CD14-positive monocyte (primary cell): ENCODE measurements around the gene RFC2. TPM values are rescaled to one million over a fixed set of nuclear protein-coding genes. Genes with fewer than 3 reads are reported as not detected.
A peak's percentile ranks its signal among the peaks of the same experiment; 100 is the strongest.

Experiments used
- DNase-seq, 3 donors: peaks; one replicate each; pipeline ENCODE4 v3.0.0-alpha.2; 2011 to 2022
- H2AFZ ChIP-seq: 2 replicates; pipeline ENCODE4 v1.6.0; 2012; ENCODE audit warnings: mild to moderate bottlenecking, low read depth, low read length, inconsistent platforms; ENCODE audit not compliant: insufficient read depth, poor library complexity, severe bottlenecking
- H3K27ac ChIP-seq, 2 donors: 1 replicate in 1 of 2; 2 replicates in 1 of 2; pipeline ENCODE4 v1.5.1; 2012 to 2013; ENCODE audit warnings: low read length in 2 of 2, control low read depth in 1 of 2, inconsistent platforms in 1 of 2, low read depth in 1 of 2, mild to moderate bottlenecking in 1 of 2
- H3K27me3 ChIP-seq, 2 donors: one replicate each; pipeline versions ENCODE4 v1.6.0 to v1.6.1; 2011 to 2013; ENCODE audit warnings: low read length in 2 of 2; ENCODE audit not compliant: control insufficient read depth in 2 of 2, insufficient read depth in 2 of 2
- H3K36me3 ChIP-seq, 2 donors: replicated peaks in 1 of 2; 1 replicate in 1 of 2; 2 replicates in 1 of 2; pipeline versions ENCODE4 v1.5.1 to v1.6.1; 2012 to 2013; ENCODE audit warnings: low read length in 2 of 2, control low read depth in 1 of 2, inconsistent platforms in 1 of 2, mild to moderate bottlenecking in 1 of 2; ENCODE audit not compliant: insufficient read depth in 2 of 2, control insufficient read depth in 1 of 2
- H3K4me1 ChIP-seq, 2 donors: 1 replicate in 1 of 2; 2 replicates in 1 of 2; pipeline versions ENCODE4 v1.5.1 to v1.6.1; 2012 to 2013; ENCODE audit warnings: low read length in 2 of 2, control low read depth in 1 of 2, inconsistent platforms in 1 of 2, mild to moderate bottlenecking in 1 of 2, moderate library complexity in 1 of 2; ENCODE audit not compliant: insufficient read depth in 2 of 2, control insufficient read depth in 1 of 2
- H3K4me2 ChIP-seq: replicated peaks from 2 replicates; pipeline ENCODE3; 2012; ENCODE audit warnings: low read length, moderate library complexity, mild to moderate bottlenecking; ENCODE audit not compliant: poor library complexity, severe bottlenecking; ENCODE audit errors: extremely low read depth
- H3K4me3 ChIP-seq, 3 experiments: fragments of 200-600 bp in 1 of 3; sonication (generic) in 1 of 3; replicated peaks in 1 of 3; 1 replicate in 2 of 3; 2 replicates in 1 of 3; pipeline ENCODE4 v1.5.1; 2011 to 2013; ENCODE audit warnings: low read length in 3 of 3, mild to moderate bottlenecking in 3 of 3, control low read depth in 2 of 3, low read depth in 2 of 3, inconsistent platforms in 1 of 3, moderate library complexity in 1 of 3
- H3K79me2 ChIP-seq: 2 replicates; pipeline ENCODE4 v1.6.0; 2012; ENCODE audit warnings: mild to moderate bottlenecking, control low read depth, inconsistent platforms, low read length, moderate library complexity; ENCODE audit not compliant: insufficient read depth
- H3K9ac ChIP-seq: 2 replicates; pipeline ENCODE4 v1.6.0; 2017; ENCODE audit warnings: low read length, mild to moderate bottlenecking; ENCODE audit not compliant: insufficient read depth, poor library complexity, severe bottlenecking
- H3K9me3 ChIP-seq, 2 donors: replicated peaks in 1 of 2; 1 replicate in 1 of 2; 2 replicates in 1 of 2; pipeline versions ENCODE4 v1.5.1 to v1.6.1; 2012 to 2013; ENCODE audit warnings: low read length in 2 of 2, control low read depth in 1 of 2; ENCODE audit not compliant: control insufficient read depth in 1 of 2, insufficient read depth in 1 of 2
- H4K20me1 ChIP-seq: 2 replicates; pipeline ENCODE4 v1.6.0; 2012; ENCODE audit warnings: mild to moderate bottlenecking, low read length, control low read depth, moderate library complexity; ENCODE audit not compliant: insufficient read depth
- H3K27ac Mint-ChIP-seq, 7 donors: one replicate each; pipeline ENCODE4 v1.8.0; 2020; ENCODE audit warnings: mild to moderate bottlenecking in 7 of 7, mixed read lengths in 7 of 7, moderate library complexity in 6 of 7, inconsistent platforms in 2 of 7
- H3K27me3 Mint-ChIP-seq, 3 donors: one replicate each; pipeline ENCODE4 v1.8.0; 2021 to 2022; ENCODE audit warnings: low read depth in 3 of 3, mild to moderate bottlenecking in 3 of 3, mixed read lengths in 3 of 3, moderate library complexity in 3 of 3, inconsistent platforms in 1 of 3
- H3K36me3 Mint-ChIP-seq, 2 donors: one replicate each; pipeline ENCODE4 v1.8.0; 2020; ENCODE audit warnings: mixed read lengths in 2 of 2, inconsistent platforms in 1 of 2, mild to moderate bottlenecking in 1 of 2
- H3K4me1 Mint-ChIP-seq: one replicate; pipeline ENCODE4 v1.8.0; 2020; ENCODE audit warnings: mild to moderate bottlenecking, mixed read lengths
- H3K4me3 Mint-ChIP-seq, 2 donors: one replicate each; pipeline ENCODE4 v1.8.0; 2020; ENCODE audit warnings: mild to moderate bottlenecking in 2 of 2, mixed read lengths in 2 of 2, moderate library complexity in 1 of 2
- H3K9me3 Mint-ChIP-seq, 7 donors: one replicate each; pipeline ENCODE4 v1.8.0; 2020 to 2022; ENCODE audit warnings: mixed read lengths in 7 of 7, mild to moderate bottlenecking in 6 of 7, moderate library complexity in 6 of 7, inconsistent platforms in 2 of 7
- WGBS: methylation state at CpG from one replicate; pipeline ENCODE4 v1.1.5; 2013; ENCODE audit warnings: missing lambda C conversion rate; ENCODE audit not compliant: insufficient coverage; 5-methylcytosine and 5-hydroxymethylcytosine counted together
- intact Hi-C, 2 donors: fragments of 100-400 bp; cut with micrococcal nuclease; formaldehyde crosslinking; loops; one replicate each; pipeline versions ENCODE4 v1.15.0 to v1.15.1; 2023
- polyA plus RNA-seq, 3 donors: library from polyadenylated mRNA; depleted of rRNA in 1 of 3; unstranded in 2 of 3; stranded (reverse) in 1 of 3; fragments of 300-500 nt in 2 of 3; fragments of >200 nt in 1 of 3; fragmentation: Illumina TruSeq in 2 of 3; gene quantifications; 1 replicate in 2 of 3; 2 replicates in 1 of 3; pipeline ENCODE4 v1.2.3, GENCODE V29; 2012 to 2021
- TF ChIP-seq, protein P1 (sequence below): fragments of 200-600 bp; IDR thresholded peaks from one replicate; pipeline ENCODE4 v1.8.0; 2022; ENCODE audit warnings: antibody characterized with exemption, mild to moderate bottlenecking

RFC2 gene
- polyA plus RNA-seq, 3 donors = 12.8 to 42.1 (median 33.5) TPM

DNA sequence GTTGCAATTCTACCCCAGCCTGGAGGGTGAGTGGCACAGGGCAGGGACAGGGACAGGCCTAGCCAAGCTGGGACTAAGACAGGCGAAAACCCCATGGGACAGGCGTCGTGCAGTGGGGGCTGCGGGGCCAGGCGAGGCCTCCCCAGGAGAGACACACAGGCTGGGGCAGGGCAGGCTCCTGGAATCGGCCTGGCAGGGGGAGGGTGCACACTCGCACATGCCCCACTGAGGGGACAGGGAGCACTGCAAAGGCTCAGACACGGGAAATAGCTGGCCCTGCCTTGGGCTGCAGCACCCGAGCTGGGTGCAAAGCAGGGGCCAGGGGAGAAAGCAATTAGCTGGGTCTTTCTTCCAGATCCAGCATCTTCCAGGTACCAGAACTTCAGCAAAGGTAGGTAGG lies 34.0 kb downstream of the RFC2 start:
- Mint-ChIP-seq H3K27me3 (no peaks in the 10 kb centered on the region), H3K36me3 (peaks cover 53 to 90% of the 10 kb centered on the region in 2 donors), H3K4me1 (peaks cover 77% of the 10 kb centered on the region), H3K9me3 (no peaks in the 10 kb centered on the region), H3K27ac (peak overlapping the region; percentile 46 to 79 (median 65)), H3K4me3 (peak overlapping the region in 1 of 2 donors; percentile 12)
- Histone ChIP-seq H3K4me1 (peaks cover 75 to 93% of the 10 kb centered on the region in 2 donors), H3K27ac (peak overlapping the region; percentile 27 to 69), H3K36me3 (peaks cover 65 to 82% of the 10 kb centered on the region in 2 donors), H3K79me2 (peaks cover 83% of the 10 kb centered on the region), H3K4me2 (no peak overlapping the region), H3K27me3 (no peaks in the 10 kb centered on the region), H4K20me1 (peaks cover 59% of the 10 kb centered on the region), H2AFZ (no peak overlapping the region), H3K4me3 (no peak overlapping the region), H3K9ac (no peak overlapping the region), H3K9me3 (no peaks in the 10 kb centered on the region)
- 47% methylated on average over 8 of the region's 9 CpGs for WGBS
- DNase-seq = no peak
- intact Hi-C loops = no loop called here
- TF ChIP-seq, protein P1, sequence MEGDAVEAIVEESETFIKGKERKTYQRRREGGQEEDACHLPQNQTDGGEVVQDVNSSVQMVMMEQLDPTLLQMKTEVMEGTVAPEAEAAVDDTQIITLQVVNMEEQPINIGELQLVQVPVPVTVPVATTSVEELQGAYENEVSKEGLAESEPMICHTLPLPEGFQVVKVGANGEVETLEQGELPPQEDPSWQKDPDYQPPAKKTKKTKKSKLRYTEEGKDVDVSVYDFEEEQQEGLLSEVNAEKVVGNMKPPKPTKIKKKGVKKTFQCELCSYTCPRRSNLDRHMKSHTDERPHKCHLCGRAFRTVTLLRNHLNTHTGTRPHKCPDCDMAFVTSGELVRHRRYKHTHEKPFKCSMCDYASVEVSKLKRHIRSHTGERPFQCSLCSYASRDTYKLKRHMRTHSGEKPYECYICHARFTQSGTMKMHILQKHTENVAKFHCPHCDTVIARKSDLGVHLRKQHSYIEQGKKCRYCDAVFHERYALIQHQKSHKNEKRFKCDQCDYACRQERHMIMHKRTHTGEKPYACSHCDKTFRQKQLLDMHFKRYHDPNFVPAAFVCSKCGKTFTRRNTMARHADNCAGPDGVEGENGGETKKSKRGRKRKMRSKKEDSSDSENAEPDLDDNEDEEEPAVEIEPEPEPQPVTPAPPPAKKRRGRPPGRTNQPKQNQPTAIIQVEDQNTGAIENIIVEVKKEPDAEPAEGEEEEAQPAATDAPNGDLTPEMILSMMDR = no peak

- Histone ChIP-seq H3K27me3 (no peaks in the 10 kb centered on the region), H3K27ac (peak overlapping the region in 1 of 2 donors; percentile 69), H3K9me3 (no peaks in the 10 kb centered on the region), H3K36me3 (peaks cover 62 to 79% of the 10 kb centered on the region in 2 donors), H4K20me1 (peaks cover 65% of the 10 kb centered on the region), H3K4me1 (peaks cover 73 to 91% of the 10 kb centered on the region in 2 donors), H3K4me3 (no peak overlapping the region), H3K4me2 (no peak overlapping the region), H2AFZ (no peak overlapping the region), H3K79me2 (peaks cover 86% of the 10 kb centered on the region), H3K9ac (no peak overlapping the region)
- intact Hi-C loops = no loop called here
- H3K36me3 Mint-ChIP-seq = peaks cover 50 to 88% of the 10 kb centered on the region in 2 donors
- H3K27ac Mint-ChIP-seq = peak overlapping the region in 4 of 7 donors; percentile 46 to 79 (median 61)
- H3K4me1 Mint-ChIP-seq = peaks cover 74% of the 10 kb centered on the region
- WGBS = 84% methylated on average over 5 of the region's 11 CpGs
- H3K27me3 Mint-ChIP-seq = no peaks in the 10 kb centered on the region
- DNase-seq = no peak
- H3K4me3 Mint-ChIP-seq = no peak overlapping the region
- TF ChIP-seq, protein P1 = no peak
- no peaks in the 10 kb centered on the region for H3K9me3 Mint-ChIP-seq
Observed at GRCh38 chr7:74219416-74219815, 34.8 kb downstream of the RFC2 start.
